A549 (cell line): ENCODE measurements around the gene HMGXB3. TPM values are rescaled to one million over a fixed set of nuclear protein-coding genes. Genes with fewer than 3 reads are reported as not detected.

Experiments used
- ATAC-seq, 2 experiments: fragments of 200-7000 bp in 1 of 2; fragments of >200 bp in 1 of 2; cut with Nextera tagmentation in 1 of 2; cut with Tn5 transposase in 1 of 2; 3 replicates each; pipeline versions ENCODE4 v1.8.0 to v1.9.1; 2018 to 2020; ENCODE audit warnings: mild to moderate bottlenecking in 1 of 2, moderate library complexity in 1 of 2
- CTCF ChIA-PET: fragments of 300-600 bp; sonication (Branson Sonifier 250); formaldehyde crosslinking; extraction: SDS; loops from one replicate; lab custom pipeline; 2021; ENCODE audit warnings: antibody characterized with exemption, inconsistent platforms; lab: Yijun Ruan, JAX
- POLR2A ChIA-PET: fragments of 350-600 bp; formaldehyde crosslinking; extraction: SDS; loops from one replicate; lab custom pipeline; 2021; ENCODE audit warnings: antibody characterized with exemption, inconsistent platforms; lab: Yijun Ruan, JAX
- DNase-seq, 2 experiments: peaks; one replicate each; pipeline versions ENCODE4 v3.0.0 to v3.0.0-alpha.2; 2011 to 2016; ENCODE audit warnings: low read depth in 1 of 2, low spot score in 1 of 2
- FAIRE-seq: peaks from 2 replicates; lab custom pipeline; 2011; peaks lifted over from hg19 to GRCh38; lab: Jason Lieb, UNC
- H3K27ac ChIP-seq, 2 experiments: fragments of >200 bp; sonication (Bioruptor Twin); formaldehyde crosslinking; 3 replicates each; pipeline ENCODE4 v1.5.1; 2016 to 2017
- H3K4me1 ChIP-seq: fragments of >200 bp; sonication (Bioruptor Twin); formaldehyde crosslinking; 3 replicates; pipeline ENCODE4 v1.6.1; 2016
- H3K4me2 ChIP-seq: fragments of >200 bp; sonication (Bioruptor Twin); formaldehyde crosslinking; 3 replicates; pipeline ENCODE4 v1.6.1; 2016
- H3K4me3 ChIP-seq: fragments of >200 bp; sonication (Bioruptor Twin); formaldehyde crosslinking; 3 replicates; pipeline ENCODE4 v1.5.1; 2016
- H3K9me3 ChIP-seq: fragments of >200 bp; sonication (Bioruptor Twin); formaldehyde crosslinking; 3 replicates; pipeline ENCODE4 v1.6.1; 2016
- BHLHE40 ChIP-seq: IDR thresholded peaks from 2 replicates; pipeline ENCODE4 v1.6.1; 2012; ENCODE audit warnings: low read depth, low read length, inconsistent platforms
- CBX2 ChIP-seq: fragments of 200-600 bp; sonication (generic); IDR thresholded peaks from 2 replicates; pipeline ENCODE4 v1.6.1; 2016; ENCODE audit warnings: low read depth, mild to moderate bottlenecking, borderline replicate concordance
- CBX8 ChIP-seq: fragments of 200-600 bp; sonication (generic); IDR thresholded peaks from 2 replicates; pipeline ENCODE4 v1.6.1; 2016
- CEBPB ChIP-seq, 2 experiments: fragments of >200 bp in 1 of 2; sonication (Bioruptor Twin) in 1 of 2; formaldehyde crosslinking in 1 of 2; IDR thresholded peaks; 2 replicates each; pipeline ENCODE4 v1.6.1; 2012 to 2016
- CHD4 ChIP-seq: fragments of 200-600 bp; sonication (generic); IDR thresholded peaks from 2 replicates; pipeline ENCODE4 v1.6.1; 2016; ENCODE audit warnings: antibody characterized with exemption, mild to moderate bottlenecking, borderline replicate concordance
- CTCF ChIP-seq: fragments of >200 bp; sonication (Bioruptor Twin); formaldehyde crosslinking; IDR thresholded peaks from 3 replicates; pipeline ENCODE4 v1.5.1; 2016
- EHF ChIP-seq: fragments of 250-450 bp; sonication (Bioruptor Pico); IDR thresholded peaks from 2 replicates; pipeline ENCODE4 v1.5.0; 2020; ENCODE audit warnings: mild to moderate bottlenecking
- ESRRA ChIP-seq: fragments of 150-350 bp; IDR thresholded peaks from 2 replicates; pipeline ENCODE4 v1.6.1; 2014; ENCODE audit warnings: mild to moderate bottlenecking, low read length, borderline replicate concordance
- HDAC2 ChIP-seq: fragments of 200-600 bp; sonication (generic); IDR thresholded peaks from 2 replicates; pipeline ENCODE4 v1.6.1; 2016
- HOXA7 ChIP-seq: fragments of 250-450 bp; sonication (Bioruptor Pico); IDR thresholded peaks from 2 replicates; pipeline ENCODE4 v1.5.0; 2020; ENCODE audit warnings: mild to moderate bottlenecking, moderate library complexity
- JUN ChIP-seq, 2 experiments: fragments of >200 bp; sonication (Bioruptor Twin); formaldehyde crosslinking; IDR thresholded peaks; 2 replicates in 1 of 2; 3 replicates in 1 of 2; pipeline ENCODE4 v1.6.1; 2016 to 2017
- KDM1A ChIP-seq: fragments of 200-600 bp; sonication (generic); IDR thresholded peaks from 2 replicates; pipeline ENCODE4 v1.6.1; 2016; ENCODE audit warnings: low read depth, mild to moderate bottlenecking
- NR3C1 ChIP-seq: fragments of >200 bp; sonication (Bioruptor Twin); formaldehyde crosslinking; IDR thresholded peaks from 3 replicates; pipeline ENCODE4 v1.6.1; 2017
- POLR2A ChIP-seq: IDR thresholded peaks from 2 replicates; pipeline ENCODE4 v1.6.1; 2012; ENCODE audit warnings: mild to moderate bottlenecking, low read length
- USF2 ChIP-seq: fragments of 450-650 bp; IDR thresholded peaks from 2 replicates; pipeline ENCODE4 v1.6.1; 2014; ENCODE audit warnings: antibody characterized with exemption
- ZFP36 ChIP-seq: fragments of 450-650 bp; IDR thresholded peaks from 2 replicates; pipeline ENCODE4 v1.6.1; 2014; ENCODE audit warnings: borderline replicate concordance; ENCODE audit not compliant: partially characterized antibody
- WGBS: methylation state at CpG from one replicate; pipeline ENCODE4 v1.1.6; 2017; ENCODE audit errors: missing lambda C conversion rate; 5-methylcytosine and 5-hydroxymethylcytosine counted together
- polyA plus RNA-seq, 4 experiments: library from polyadenylated mRNA; depleted of rRNA in 3 of 4; stranded (reverse); fragments of >200 nt; fragmentation: RNase III in 1 of 4; extraction: RNeasy Plus Mini Kit Qiagen cat#74134 plus additional on column Dnase treatment in 1 of 4; gene quantifications; 2 replicates in 3 of 4; 3 replicates in 1 of 4; pipeline ENCODE4 v1.2.3, GENCODE V29; 2011 to 2017
- TF ChIP-seq, protein P1 (sequence below): fragments of 200-600 bp; sonication (generic); IDR thresholded peaks from 2 replicates; pipeline ENCODE4 v1.6.1; 2016; ENCODE audit warnings: antibody characterized with exemption, mild to moderate bottlenecking, moderate library complexity
- TF ChIP-seq, protein P2 (sequence below): fragments of >200 bp; sonication (Bioruptor Twin); formaldehyde crosslinking; IDR thresholded peaks from 2 replicates; pipeline ENCODE4 v1.6.1; 2016

HMGXB3 gene
- polyA plus RNA-seq, 2 of the 4 experiments (the other 2 are of a cell fraction) = 20.5 to 34.1 TPM

- peak in 1 of 2 experiments; percentile 31 for DNase-seq
- Histone ChIP-seq H3K9me3 (no peaks in the 10 kb centered on the region), H3K4me3 (no peak overlapping the region), H3K4me1 (peaks cover 7% of the 10 kb centered on the region), H3K4me2 (no peak overlapping the region), H3K27ac (peak overlapping the region in 1 of 2 experiments; percentile 66; a peak in 4 of 6 replicates)
- 69% methylated on average over 9 of the region's 9 CpGs for WGBS
- TF ChIP-seq BHLHE40 (no peak), HDAC2 (no peak), EHF (CRISPR knock-in tag) (no peak)
- CTCF ChIA-PET = interaction anchor here (0.6 to 2.5 kb wide), 4 partner anchors 12 to 224 kb away, joined by 3 to 7 read pairs (median 3); no protein-coding TSS in a partner anchor
- peak in 1 of 2 experiments; percentile 25; a peak in 2 of 6 replicates for ATAC-seq
- FAIRE-seq = no peak
- POLR2A ChIA-PET = no interaction called here
Observed at GRCh38 chr5:150052956-150053712, 52.6 kb downstream of the HMGXB3 start.

- WGBS = 96% methylated on average over 14 of the region's 14 CpGs
- H3K4me1 ChIP-seq = peaks cover 7% of the 10 kb centered on the region
- ChIA-PET CTCF (interaction anchor here (0.6 to 2.5 kb wide), 4 partner anchors 11 to 92 kb away, joined by 3 to 7 read pairs (median 3); no protein-coding TSS in a partner anchor), POLR2A (interaction anchor here (1.3 kb wide), 1 partner anchor 10 kb away, joined by 4 read pairs; no protein-coding TSS in a partner anchor)
- no peak for FAIRE-seq
- no peak overlapping the region for H3K4me3 ChIP-seq
- DNase-seq = no peak
- H3K27ac ChIP-seq = peak overlapping the region in 1 of 2 experiments; percentile 66; a peak in 3 of 6 replicates
- no peak overlapping the region for H3K4me2 ChIP-seq
- no peak for ATAC-seq
- H3K9me3 ChIP-seq = no peaks in the 10 kb centered on the region
- TF ChIP-seq ZFP36 = no peak
Observed at GRCh38 chr5:150053713-150054392, 53.3 kb downstream of the HMGXB3 start.

- H3K9me3 ChIP-seq = no peaks in the 10 kb centered on the region
- no peak for DNase-seq
- TF ChIP-seq CBX2 (no peak), NR3C1 (no peak), KDM1A (no peak), ESRRA (no peak)
- TF ChIP-seq, protein P1, sequence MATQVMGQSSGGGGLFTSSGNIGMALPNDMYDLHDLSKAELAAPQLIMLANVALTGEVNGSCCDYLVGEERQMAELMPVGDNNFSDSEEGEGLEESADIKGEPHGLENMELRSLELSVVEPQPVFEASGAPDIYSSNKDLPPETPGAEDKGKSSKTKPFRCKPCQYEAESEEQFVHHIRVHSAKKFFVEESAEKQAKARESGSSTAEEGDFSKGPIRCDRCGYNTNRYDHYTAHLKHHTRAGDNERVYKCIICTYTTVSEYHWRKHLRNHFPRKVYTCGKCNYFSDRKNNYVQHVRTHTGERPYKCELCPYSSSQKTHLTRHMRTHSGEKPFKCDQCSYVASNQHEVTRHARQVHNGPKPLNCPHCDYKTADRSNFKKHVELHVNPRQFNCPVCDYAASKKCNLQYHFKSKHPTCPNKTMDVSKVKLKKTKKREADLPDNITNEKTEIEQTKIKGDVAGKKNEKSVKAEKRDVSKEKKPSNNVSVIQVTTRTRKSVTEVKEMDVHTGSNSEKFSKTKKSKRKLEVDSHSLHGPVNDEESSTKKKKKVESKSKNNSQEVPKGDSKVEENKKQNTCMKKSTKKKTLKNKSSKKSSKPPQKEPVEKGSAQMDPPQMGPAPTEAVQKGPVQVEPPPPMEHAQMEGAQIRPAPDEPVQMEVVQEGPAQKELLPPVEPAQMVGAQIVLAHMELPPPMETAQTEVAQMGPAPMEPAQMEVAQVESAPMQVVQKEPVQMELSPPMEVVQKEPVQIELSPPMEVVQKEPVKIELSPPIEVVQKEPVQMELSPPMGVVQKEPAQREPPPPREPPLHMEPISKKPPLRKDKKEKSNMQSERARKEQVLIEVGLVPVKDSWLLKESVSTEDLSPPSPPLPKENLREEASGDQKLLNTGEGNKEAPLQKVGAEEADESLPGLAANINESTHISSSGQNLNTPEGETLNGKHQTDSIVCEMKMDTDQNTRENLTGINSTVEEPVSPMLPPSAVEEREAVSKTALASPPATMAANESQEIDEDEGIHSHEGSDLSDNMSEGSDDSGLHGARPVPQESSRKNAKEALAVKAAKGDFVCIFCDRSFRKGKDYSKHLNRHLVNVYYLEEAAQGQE = no peak
- TF ChIP-seq, all 56 proteins: peak for 0
- WGBS = 92% methylated on average over 2 of the region's 2 CpGs
- H3K4me2 ChIP-seq = no peak overlapping the region
- CTCF ChIA-PET = interaction anchor here (0.6 to 2.5 kb wide), 2 partner anchors 10 to 92 kb away, joined by 3 to 7 read pairs; no protein-coding TSS in a partner anchor
- ATAC-seq = no peak
- FAIRE-seq = no peak
- H3K4me1 ChIP-seq = peaks cover 7% of the 10 kb centered on the region
- POLR2A ChIA-PET = interaction anchor here (1.3 kb wide), 1 partner anchor 9 kb away, joined by 4 read pairs; no protein-coding TSS in a partner anchor
- no peak overlapping the region for H3K4me3 ChIP-seq
- no peak overlapping the region for H3K27ac ChIP-seq
Observed at GRCh38 chr5:150054569-150054968, 54.0 kb downstream of the HMGXB3 start.

DNA sequence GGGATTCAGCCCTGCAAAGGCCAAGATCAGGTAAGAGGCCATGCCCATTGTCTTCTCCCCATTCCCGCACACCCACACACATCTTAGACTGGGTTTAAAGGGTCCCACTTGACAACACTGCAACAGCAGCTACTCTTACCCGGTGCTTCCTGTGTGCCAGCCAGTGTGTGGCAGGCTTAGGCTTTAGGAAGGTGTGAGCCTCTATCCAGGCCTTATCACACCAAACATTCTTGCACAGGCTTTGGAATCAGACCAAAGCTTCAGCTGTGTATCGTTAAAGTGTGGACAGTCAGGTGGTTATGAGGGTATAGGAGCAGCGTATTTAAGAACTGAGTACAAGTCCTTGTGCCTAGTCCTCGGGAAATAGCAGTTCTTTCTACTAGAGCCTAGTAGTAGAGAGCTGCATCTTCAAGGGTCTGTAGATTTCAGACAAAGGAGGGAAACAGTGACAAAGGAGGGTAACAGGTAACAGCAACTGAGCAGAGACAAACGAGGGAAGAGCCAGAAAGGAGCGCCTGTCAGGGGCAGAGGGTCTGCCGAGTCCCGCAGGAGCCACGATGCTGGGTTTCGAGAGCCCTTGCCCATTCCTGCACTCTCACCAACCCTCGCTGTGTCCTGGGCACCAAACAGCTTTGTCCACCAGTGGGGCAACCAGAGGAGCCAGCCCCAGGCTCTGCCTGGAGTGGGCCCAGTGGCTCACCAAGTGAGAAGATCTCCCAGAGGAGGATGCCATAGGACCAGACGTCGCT lies 55.0 kb downstream of the HMGXB3 start:
- no peak for FAIRE-seq
- DNase-seq = no peak
- WGBS = 90% methylated on average over 14 of the region's 14 CpGs
- ChIA-PET POLR2A (no interaction called here), CTCF (interaction anchor here (0.5 to 1.6 kb wide), 3 partner anchors 16 to 505 kb away, joined by 3 to 4 read pairs (median 3); no protein-coding TSS in a partner anchor)
- H3K4me1 ChIP-seq = peaks cover 7% of the 10 kb centered on the region
- peak in 1 of 2 experiments; percentile 8; a peak in 1 of 6 replicates for ATAC-seq
- no peak overlapping the region for H3K27ac ChIP-seq
- H3K4me3 ChIP-seq = no peak overlapping the region
- no peak overlapping the region for H3K4me2 ChIP-seq
- no peaks in the 10 kb centered on the region for H3K9me3 ChIP-seq
- TF ChIP-seq CEBPB (IDR thresholded peaks at IDR 0.05) = no peak
- TF ChIP-seq POLR2A = no peak
- TF ChIP-seq USF2 = no peak
- TF ChIP-seq, protein P2, sequence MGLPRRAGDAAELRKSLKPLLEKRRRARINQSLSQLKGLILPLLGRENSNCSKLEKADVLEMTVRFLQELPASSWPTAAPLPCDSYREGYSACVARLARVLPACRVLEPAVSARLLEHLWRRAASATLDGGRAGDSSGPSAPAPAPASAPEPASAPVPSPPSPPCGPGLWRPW = no peak
- no peak for TF ChIP-seq CTCF
- TF ChIP-seq HDAC2 = no peak
- TF ChIP-seq HOXA7 (CRISPR knock-in tag) = no peak
- TF ChIP-seq NR3C1 = no peak
- no peak for TF ChIP-seq CBX8
- TF ChIP-seq EHF (CRISPR knock-in tag) = no peak
- no peak for TF ChIP-seq JUN (IDR thresholded peaks at IDR 0.05)
- TF ChIP-seq CHD4 = no peak
